ENCODE results near the gene CREB3L2.

DNA sequence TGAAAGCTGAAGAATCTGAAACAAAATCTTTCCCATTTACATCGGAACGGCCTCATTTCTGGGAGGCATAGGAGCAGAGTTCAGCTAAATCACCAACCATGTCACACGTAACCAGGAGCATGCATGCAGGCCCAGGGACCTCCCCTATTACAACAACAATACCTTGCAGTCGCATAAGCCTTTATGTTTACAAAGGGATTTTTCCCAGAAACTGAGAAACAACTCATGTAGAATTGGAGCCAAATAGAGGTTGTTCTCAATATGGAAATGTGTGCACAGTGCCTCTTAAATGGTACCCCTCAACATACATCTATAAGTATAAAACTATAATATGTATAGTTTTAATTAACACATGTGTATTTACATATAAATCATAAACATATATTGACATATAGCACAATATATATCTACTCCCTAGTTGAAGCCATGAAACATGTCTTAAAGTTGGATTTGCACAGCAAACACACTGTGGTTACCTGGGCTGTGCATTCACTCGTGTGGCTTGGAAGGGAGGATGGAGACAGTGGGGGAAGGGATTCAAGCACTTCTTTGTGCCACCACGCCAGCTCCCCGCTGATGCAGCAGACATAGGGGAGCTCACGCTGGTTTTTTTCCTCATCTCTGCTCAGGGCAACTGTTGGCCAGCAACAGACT lies 120.2 kb downstream of the CREB3L2 start:
- TF ChIP-seq POLR2AphosphoS5 (IDR thresholded peaks at IDR 0.05; ENCODE audit: low read depth) (no peak), SPI1 (IDR thresholded peaks at IDR 0.05; ENCODE audit: borderline replicate concordance, low read depth) (no peak), GABPA (IDR thresholded peaks at IDR 0.05; ENCODE audit: low read depth) (no peak)
- TF ChIP-seq, protein P1, sequence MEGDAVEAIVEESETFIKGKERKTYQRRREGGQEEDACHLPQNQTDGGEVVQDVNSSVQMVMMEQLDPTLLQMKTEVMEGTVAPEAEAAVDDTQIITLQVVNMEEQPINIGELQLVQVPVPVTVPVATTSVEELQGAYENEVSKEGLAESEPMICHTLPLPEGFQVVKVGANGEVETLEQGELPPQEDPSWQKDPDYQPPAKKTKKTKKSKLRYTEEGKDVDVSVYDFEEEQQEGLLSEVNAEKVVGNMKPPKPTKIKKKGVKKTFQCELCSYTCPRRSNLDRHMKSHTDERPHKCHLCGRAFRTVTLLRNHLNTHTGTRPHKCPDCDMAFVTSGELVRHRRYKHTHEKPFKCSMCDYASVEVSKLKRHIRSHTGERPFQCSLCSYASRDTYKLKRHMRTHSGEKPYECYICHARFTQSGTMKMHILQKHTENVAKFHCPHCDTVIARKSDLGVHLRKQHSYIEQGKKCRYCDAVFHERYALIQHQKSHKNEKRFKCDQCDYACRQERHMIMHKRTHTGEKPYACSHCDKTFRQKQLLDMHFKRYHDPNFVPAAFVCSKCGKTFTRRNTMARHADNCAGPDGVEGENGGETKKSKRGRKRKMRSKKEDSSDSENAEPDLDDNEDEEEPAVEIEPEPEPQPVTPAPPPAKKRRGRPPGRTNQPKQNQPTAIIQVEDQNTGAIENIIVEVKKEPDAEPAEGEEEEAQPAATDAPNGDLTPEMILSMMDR (IDR thresholded peaks at IDR 0.05; ENCODE audit: insufficient read depth, low read length), result no peak
- TF ChIP-seq, protein P2, sequence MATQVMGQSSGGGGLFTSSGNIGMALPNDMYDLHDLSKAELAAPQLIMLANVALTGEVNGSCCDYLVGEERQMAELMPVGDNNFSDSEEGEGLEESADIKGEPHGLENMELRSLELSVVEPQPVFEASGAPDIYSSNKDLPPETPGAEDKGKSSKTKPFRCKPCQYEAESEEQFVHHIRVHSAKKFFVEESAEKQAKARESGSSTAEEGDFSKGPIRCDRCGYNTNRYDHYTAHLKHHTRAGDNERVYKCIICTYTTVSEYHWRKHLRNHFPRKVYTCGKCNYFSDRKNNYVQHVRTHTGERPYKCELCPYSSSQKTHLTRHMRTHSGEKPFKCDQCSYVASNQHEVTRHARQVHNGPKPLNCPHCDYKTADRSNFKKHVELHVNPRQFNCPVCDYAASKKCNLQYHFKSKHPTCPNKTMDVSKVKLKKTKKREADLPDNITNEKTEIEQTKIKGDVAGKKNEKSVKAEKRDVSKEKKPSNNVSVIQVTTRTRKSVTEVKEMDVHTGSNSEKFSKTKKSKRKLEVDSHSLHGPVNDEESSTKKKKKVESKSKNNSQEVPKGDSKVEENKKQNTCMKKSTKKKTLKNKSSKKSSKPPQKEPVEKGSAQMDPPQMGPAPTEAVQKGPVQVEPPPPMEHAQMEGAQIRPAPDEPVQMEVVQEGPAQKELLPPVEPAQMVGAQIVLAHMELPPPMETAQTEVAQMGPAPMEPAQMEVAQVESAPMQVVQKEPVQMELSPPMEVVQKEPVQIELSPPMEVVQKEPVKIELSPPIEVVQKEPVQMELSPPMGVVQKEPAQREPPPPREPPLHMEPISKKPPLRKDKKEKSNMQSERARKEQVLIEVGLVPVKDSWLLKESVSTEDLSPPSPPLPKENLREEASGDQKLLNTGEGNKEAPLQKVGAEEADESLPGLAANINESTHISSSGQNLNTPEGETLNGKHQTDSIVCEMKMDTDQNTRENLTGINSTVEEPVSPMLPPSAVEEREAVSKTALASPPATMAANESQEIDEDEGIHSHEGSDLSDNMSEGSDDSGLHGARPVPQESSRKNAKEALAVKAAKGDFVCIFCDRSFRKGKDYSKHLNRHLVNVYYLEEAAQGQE (IDR thresholded peaks at IDR 0.05; ENCODE audit: insufficient replicate concordance, low read depth), result no peak

Data from HL-60 (cell line).